Fibroblast of lung (primary cell): Measurements from ENCODE around the gene SECISBP2L. TPM values are rescaled to one million over a fixed set of nuclear protein-coding genes. Genes with fewer than 3 reads are reported as not detected.
A peak's percentile ranks its signal among the peaks of the same experiment; 100 is the strongest.

ENCODE experiments used
- DNase-seq, 2 donors: peaks; one replicate each; pipeline versions ENCODE4 v3.0.0 to v3.0.0-alpha.2; 2010; ENCODE audit warnings: low read depth in 2 of 2
- H2AFZ ChIP-seq: 2 replicates; pipeline ENCODE4 v1.5.1; 2012; ENCODE audit warnings: low read length, control low read depth, inconsistent platforms
- H3K27ac ChIP-seq: 2 replicates; pipeline ENCODE4 v1.5.1; 2011; ENCODE audit warnings: low read length, control low read depth; ENCODE audit not compliant: insufficient read depth
- H3K27me3 ChIP-seq: 2 replicates; pipeline ENCODE4 v1.5.1; 2011; ENCODE audit warnings: mild to moderate bottlenecking, low read length; ENCODE audit not compliant: control insufficient read depth, insufficient read depth
- H3K36me3 ChIP-seq: 2 replicates; pipeline ENCODE4 v1.5.1; 2011; ENCODE audit warnings: low read length; ENCODE audit not compliant: control insufficient read depth, insufficient read depth
- H3K4me1 ChIP-seq: 2 replicates; pipeline ENCODE4 v1.5.1; 2011; ENCODE audit warnings: low read length; ENCODE audit not compliant: control insufficient read depth, insufficient read depth; ENCODE audit errors: extremely low read depth
- H3K4me2 ChIP-seq: 2 replicates; pipeline ENCODE4 v1.5.1; 2011; ENCODE audit warnings: low read length, control low read depth; ENCODE audit not compliant: insufficient read depth; ENCODE audit errors: extremely low read depth
- H3K4me3 ChIP-seq, 4 experiments: fragments of 200-600 bp in 1 of 4; sonication (generic) in 1 of 4; replicated peaks in 1 of 4; 2 replicates each; pipeline ENCODE4 v1.5.1; 2011 to 2016; ENCODE audit warnings: low read length in 4 of 4, low read depth in 3 of 4, mild to moderate bottlenecking in 3 of 4, control low read depth in 2 of 4, inconsistent platforms in 1 of 4, mixed read lengths in 1 of 4; ENCODE audit not compliant: insufficient read depth in 1 of 4; ENCODE audit errors: control extremely low read depth in 1 of 4
- H3K79me2 ChIP-seq: 2 replicates; pipeline ENCODE4 v1.5.1; 2012; ENCODE audit warnings: mild to moderate bottlenecking, low read length, inconsistent platforms; ENCODE audit not compliant: control insufficient read depth, insufficient read depth
- H3K9ac ChIP-seq: 2 replicates; pipeline ENCODE4 v1.5.1; 2011; ENCODE audit warnings: mild to moderate bottlenecking, low read length, control low read depth; ENCODE audit not compliant: insufficient read depth
- H3K9me3 ChIP-seq: 2 replicates; pipeline ENCODE4 v1.5.1; 2012; ENCODE audit warnings: low read depth, low read length; ENCODE audit not compliant: control insufficient read depth, insufficient read depth
- H4K20me1 ChIP-seq: 2 replicates; pipeline ENCODE4 v1.5.1; 2011; ENCODE audit warnings: low read length; ENCODE audit not compliant: control insufficient read depth, insufficient read depth; ENCODE audit errors: extremely low read depth
- EZH2 ChIP-seq: IDR thresholded peaks from 2 replicates; pipeline ENCODE4 v1.5.1; 2012; ENCODE audit warnings: low read length, control low read depth, mild to moderate bottlenecking; ENCODE audit errors: missing control alignments
- polyA plus RNA-seq, 2 donors: library from polyadenylated mRNA; depleted of rRNA in 1 of 2; stranded (reverse) in 1 of 2; unstranded in 1 of 2; fragments of >200 nt; gene quantifications; 2 replicates each; pipeline ENCODE4 v1.2.1, GENCODE V29; 2011 to 2012; ENCODE audit warnings: missing spikeins in 1 of 2
- total RNA-seq: library from RNA; depleted of rRNA; stranded (reverse); fragments of >200 nt; gene quantifications from 2 replicates; pipeline ENCODE4 v1.2.1, GENCODE V29; 2014
- TF ChIP-seq, protein P1 (sequence below), 2 donors: IDR thresholded peaks in 1 of 2; conservative IDR thresholded peaks in 1 of 2; 1 replicate in 1 of 2; 2 replicates in 1 of 2; pipeline ENCODE4 v1.5.1; 2011 to 2012; ENCODE audit warnings: low read length in 2 of 2, control low read depth in 1 of 2, inconsistent platforms in 1 of 2, low read depth in 1 of 2, mild to moderate bottlenecking in 1 of 2

Gene SECISBP2L
- total and polyA plus RNA-seq, 2 donors (not counting 1 experiment from before 2014, with no cell fraction given): 25.7 to 44.3 TPM

DNA sequence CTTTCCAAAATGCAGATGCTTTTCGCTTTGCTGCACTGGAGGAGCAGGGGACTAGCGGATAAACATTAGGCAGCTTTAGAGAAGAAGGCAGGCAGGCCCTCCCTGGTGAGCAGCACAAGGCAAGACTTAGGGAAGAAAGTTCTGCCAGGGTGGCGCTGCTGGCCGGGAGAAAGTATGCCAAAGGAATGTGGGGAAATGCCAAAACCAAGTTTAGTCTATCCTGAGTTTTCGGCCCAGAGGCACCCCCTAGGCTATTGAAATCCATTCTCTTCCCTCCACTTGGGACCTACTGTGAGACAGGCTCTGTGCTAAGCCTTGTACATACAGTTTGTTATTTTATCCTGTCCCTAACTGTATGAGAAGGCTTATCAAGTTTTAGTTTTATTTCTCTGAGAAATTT is 91.7 kb downstream of the SECISBP2L start:
- no peak overlapping the region for H3K27ac ChIP-seq

DNA sequence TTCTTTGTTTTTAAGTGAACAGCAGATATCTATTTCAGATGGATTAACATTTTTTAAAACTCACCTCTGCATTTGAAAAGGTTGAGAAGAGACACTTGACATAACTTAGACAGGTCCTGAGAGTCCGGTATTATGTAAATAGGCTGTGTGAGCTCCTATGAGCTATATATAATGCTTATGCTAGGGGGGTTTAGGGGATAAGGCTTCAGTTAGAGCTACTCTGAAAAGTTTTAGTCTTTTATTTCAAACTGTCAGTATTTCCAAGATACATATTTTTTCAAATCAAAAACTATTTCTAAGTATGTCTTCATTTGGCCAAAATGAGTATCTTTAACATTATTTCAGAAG is 99.4 kb downstream of the SECISBP2L start:
- Histone ChIP-seq H2AFZ (no peak overlapping the region), H3K4me2 (no peak overlapping the region), H3K27me3 (no peaks in the 10 kb centered on the region), H4K20me1 (no peaks in the 10 kb centered on the region), H3K79me2 (no peaks in the 10 kb centered on the region), H3K9ac (no peak overlapping the region), H3K9me3 (no peaks in the 10 kb centered on the region), H3K36me3 (no peaks in the 10 kb centered on the region), H3K27ac (no peak overlapping the region), H3K4me1 (peaks cover 5% of the 10 kb centered on the region), H3K4me3 (no peak overlapping the region)
- DNase-seq: no peak
- no peak for TF ChIP-seq EZH2
- TF ChIP-seq, protein P1, sequence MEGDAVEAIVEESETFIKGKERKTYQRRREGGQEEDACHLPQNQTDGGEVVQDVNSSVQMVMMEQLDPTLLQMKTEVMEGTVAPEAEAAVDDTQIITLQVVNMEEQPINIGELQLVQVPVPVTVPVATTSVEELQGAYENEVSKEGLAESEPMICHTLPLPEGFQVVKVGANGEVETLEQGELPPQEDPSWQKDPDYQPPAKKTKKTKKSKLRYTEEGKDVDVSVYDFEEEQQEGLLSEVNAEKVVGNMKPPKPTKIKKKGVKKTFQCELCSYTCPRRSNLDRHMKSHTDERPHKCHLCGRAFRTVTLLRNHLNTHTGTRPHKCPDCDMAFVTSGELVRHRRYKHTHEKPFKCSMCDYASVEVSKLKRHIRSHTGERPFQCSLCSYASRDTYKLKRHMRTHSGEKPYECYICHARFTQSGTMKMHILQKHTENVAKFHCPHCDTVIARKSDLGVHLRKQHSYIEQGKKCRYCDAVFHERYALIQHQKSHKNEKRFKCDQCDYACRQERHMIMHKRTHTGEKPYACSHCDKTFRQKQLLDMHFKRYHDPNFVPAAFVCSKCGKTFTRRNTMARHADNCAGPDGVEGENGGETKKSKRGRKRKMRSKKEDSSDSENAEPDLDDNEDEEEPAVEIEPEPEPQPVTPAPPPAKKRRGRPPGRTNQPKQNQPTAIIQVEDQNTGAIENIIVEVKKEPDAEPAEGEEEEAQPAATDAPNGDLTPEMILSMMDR (conservative IDR thresholded peaks at IDR 0.05 in 1 of 2, IDR thresholded peaks at IDR 0.05 in 1 of 2; ENCODE audit: low read depth in 1 of 2, low read length in 2 of 2): no peak

More for the DNA sequence above, 91.7 kb downstream of the SECISBP2L start:
- no peak for TF ChIP-seq EZH2
- TF ChIP-seq, protein P1 (conservative IDR thresholded peaks at IDR 0.05 in 1 of 2, IDR thresholded peaks at IDR 0.05 in 1 of 2; ENCODE audit: low read depth in 1 of 2, low read length in 2 of 2): no peak
- Histone ChIP-seq H3K4me2 (no peak overlapping the region), H3K9me3 (no peaks in the 10 kb centered on the region), H3K4me3 (no peak overlapping the region), H4K20me1 (no peaks in the 10 kb centered on the region), H3K79me2 (no peaks in the 10 kb centered on the region), H3K4me1 (no peaks in the 10 kb centered on the region), H3K27me3 (no peaks in the 10 kb centered on the region), H3K9ac (no peak overlapping the region), H2AFZ (no peak overlapping the region), H3K36me3 (no peaks in the 10 kb centered on the region)
- peak; percentile 12 to 67 for DNase-seq

DNA sequence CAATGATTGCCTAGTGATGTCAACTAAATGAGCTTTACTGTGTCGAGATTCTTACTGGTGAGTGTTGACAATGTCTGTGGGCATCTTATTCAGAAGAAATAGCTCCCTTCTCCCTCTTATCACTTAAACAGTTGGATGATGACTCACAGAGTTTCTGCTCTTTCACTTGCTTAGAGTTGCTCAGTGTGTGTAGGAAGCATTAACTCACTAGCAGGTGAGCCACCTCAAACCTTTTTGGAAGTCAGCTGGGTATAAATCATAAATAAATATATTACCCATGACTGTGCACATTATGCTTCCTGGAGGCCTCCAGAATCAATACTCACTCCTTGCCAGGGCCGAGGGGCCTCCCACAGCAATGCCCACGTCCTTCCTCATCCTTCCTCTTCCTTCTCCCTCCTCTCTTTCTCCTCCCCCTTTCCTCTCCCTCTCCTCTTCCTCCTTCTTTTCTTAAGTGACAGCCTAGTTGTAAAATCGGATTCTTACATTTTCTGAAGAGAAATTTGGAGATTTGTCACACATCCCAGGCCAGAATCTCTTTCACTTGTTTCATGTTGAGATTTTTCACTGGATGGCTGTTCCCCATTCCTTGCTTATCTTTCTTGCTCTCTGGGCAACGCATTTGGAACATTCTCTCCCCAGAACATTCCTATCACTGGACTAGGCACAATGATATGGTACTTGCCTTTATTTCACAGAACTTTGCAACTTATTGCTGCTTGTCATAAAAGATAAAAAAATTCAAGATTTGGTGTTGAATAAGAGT is 100.0 kb downstream of the SECISBP2L start:
- no peak overlapping the region for H3K4me2 ChIP-seq
- H2AFZ ChIP-seq: no peak overlapping the region

More for the DNA sequence above, 100.0 kb downstream of the SECISBP2L start:
- H4K20me1 ChIP-seq: no peaks in the 10 kb centered on the region
- H3K9me3 ChIP-seq: no peaks in the 10 kb centered on the region
- TF ChIP-seq EZH2: no peak
- TF ChIP-seq, protein P1 (conservative IDR thresholded peaks at IDR 0.05 in 1 of 2, IDR thresholded peaks at IDR 0.05 in 1 of 2; ENCODE audit: low read depth in 1 of 2, low read length in 2 of 2): no peak
- H3K79me2 ChIP-seq: no peaks in the 10 kb centered on the region
- H3K9ac ChIP-seq: no peak overlapping the region
- no peak overlapping the region for H3K27ac ChIP-seq
- H3K4me3 ChIP-seq: no peak overlapping the region
- DNase-seq: peak; percentile 40 to 92
- peaks cover 5% of the 10 kb centered on the region for H3K4me1 ChIP-seq
- no peaks in the 10 kb centered on the region for H3K36me3 ChIP-seq
- H3K27me3 ChIP-seq: no peaks in the 10 kb centered on the region
